Measurements from ENCODE around the gene TTLL1.

- TF ChIP-seq CTCF (IDR thresholded peaks at IDR 0.05; ENCODE audit: borderline replicate concordance, extremely low read depth, low read length, poor library complexity, severe bottlenecking) = no peak
- no peak for TF ChIP-seq EZH2 (IDR thresholded peaks at IDR 0.05; ENCODE audit: borderline replicate concordance, low read depth, low read length, severe bottlenecking)
These were observed 96.2 kb downstream of the TTLL1 start for GRCh38 chr22:42992886-42993479.
